Measurements from ENCODE around the gene LRRC49.

LRRC49 gene

GRCh38 chr15:70876683-70877082 is 15.9 kb upstream of the LRRC49 start:
- no peak overlapping the region for H3K27ac Mint-ChIP-seq
- H3K36me3 Mint-ChIP-seq (ENCODE audit: low read depth): no peaks in the 10 kb centered on the region
- H3K9me3 Mint-ChIP-seq: no peaks in the 10 kb centered on the region
- DNase-seq (ENCODE audit: low spot score): no peak
- peaks cover 18% of the 10 kb centered on the region for H3K27me3 Mint-ChIP-seq (ENCODE audit: low read depth)
- H3K4me1 Mint-ChIP-seq (ENCODE audit: low read depth): no peaks in the 10 kb centered on the region
- H3K4me3 Mint-ChIP-seq: no peak overlapping the region

GRCh38 chr15:70879401-70879800 is 13.2 kb upstream of the LRRC49 start:
- Mint-ChIP-seq H3K9me3 (no peaks in the 10 kb centered on the region), H3K27me3 (ENCODE audit: low read depth) (peaks cover 25% of the 10 kb centered on the region)
- DNase-seq (ENCODE audit: low spot score): no peak

GRCh38 chr15:70880781-70881180 is 11.8 kb upstream of the LRRC49 start:
- H3K27ac Mint-ChIP-seq: no peak overlapping the region
- peaks cover 2% of the 10 kb centered on the region for H3K4me1 Mint-ChIP-seq (ENCODE audit: low read depth)
- DNase-seq (ENCODE audit: low spot score): no peak
- H3K27me3 Mint-ChIP-seq (ENCODE audit: low read depth): peaks cover 23% of the 10 kb centered on the region
- no peak overlapping the region for H3K4me3 Mint-ChIP-seq
- no peaks in the 10 kb centered on the region for H3K36me3 Mint-ChIP-seq (ENCODE audit: low read depth)
- no peaks in the 10 kb centered on the region for H3K9me3 Mint-ChIP-seq

More at GRCh38 chr15:70879401-70879800, 13.2 kb upstream of the LRRC49 start:
- H3K4me1 Mint-ChIP-seq (ENCODE audit: low read depth): peaks cover 2% of the 10 kb centered on the region
- H3K27ac Mint-ChIP-seq: no peak overlapping the region
- H3K4me3 Mint-ChIP-seq: no peak overlapping the region
- H3K36me3 Mint-ChIP-seq (ENCODE audit: low read depth): no peaks in the 10 kb centered on the region

DNA sequence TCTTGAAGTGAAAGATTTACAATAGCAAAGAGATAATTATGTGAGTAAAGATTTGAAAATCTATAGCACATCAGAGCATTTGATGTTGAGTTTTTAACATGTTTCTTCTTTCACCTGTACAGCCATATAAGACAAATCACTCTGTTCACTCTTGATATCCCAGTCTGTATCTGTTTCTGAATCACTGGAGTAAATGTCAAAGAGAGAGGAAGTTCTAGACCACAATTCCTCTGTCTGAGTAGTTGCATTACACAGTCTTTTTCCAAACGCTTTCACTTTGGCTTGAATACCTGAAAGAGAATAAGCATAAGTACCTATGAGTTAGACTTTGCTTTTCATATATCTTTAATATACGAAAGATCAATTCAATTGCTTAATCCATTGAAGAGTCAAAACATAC is 10.3 kb upstream of the LRRC49 start:
- Mint-ChIP-seq H3K9me3 (no peaks in the 10 kb centered on the region), H3K4me1 (ENCODE audit: low read depth) (peaks cover 2% of the 10 kb centered on the region), H3K27ac (no peak overlapping the region), H3K36me3 (ENCODE audit: low read depth) (no peaks in the 10 kb centered on the region), H3K27me3 (ENCODE audit: low read depth) (peaks cover 20% of the 10 kb centered on the region), H3K4me3 (no peak overlapping the region)
- DNase-seq (ENCODE audit: low spot score): no peak

DNA sequence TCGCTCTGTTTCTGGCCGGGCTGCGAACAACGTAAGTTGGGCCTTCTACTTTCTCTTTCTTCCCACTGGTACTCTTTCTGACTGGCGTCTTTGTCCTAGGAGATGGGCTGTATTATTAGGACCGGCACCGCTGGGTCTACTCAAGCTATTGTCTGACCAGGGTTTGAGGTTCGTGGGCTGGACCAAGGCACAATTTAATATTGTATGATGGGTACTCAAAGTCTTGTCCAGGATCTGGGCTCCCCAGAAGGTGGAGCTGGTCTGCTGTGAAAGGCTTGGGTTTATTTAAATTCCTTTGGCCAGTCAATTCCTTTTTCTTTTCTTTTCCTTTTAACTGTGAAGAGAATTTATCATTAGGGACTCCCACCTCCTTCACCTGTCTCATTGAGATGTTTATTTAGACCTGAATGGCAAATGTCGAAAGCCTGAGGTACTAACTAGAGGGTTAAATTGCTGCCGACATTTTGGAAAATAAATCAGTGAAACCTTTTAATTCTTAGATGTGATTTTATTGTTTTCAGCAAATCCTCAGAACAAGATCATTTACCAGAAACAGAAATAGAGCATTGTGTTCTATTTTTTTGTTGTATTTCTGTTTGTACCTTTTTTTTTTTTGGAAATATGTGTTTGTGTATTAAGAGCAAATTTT is 410 bp downstream of the LRRC49 start:
- no peak for DNase-seq (ENCODE audit: low spot score)
- peaks cover 9% of the 10 kb centered on the region for H3K4me1 Mint-ChIP-seq (ENCODE audit: low read depth)
- peaks cover 56% of the 10 kb centered on the region for H3K27me3 Mint-ChIP-seq (ENCODE audit: low read depth)
- no peaks in the 10 kb centered on the region for H3K36me3 Mint-ChIP-seq (ENCODE audit: low read depth)
- H3K4me3 Mint-ChIP-seq: peak overlapping the region; percentile 87
- no peak overlapping the region for H3K27ac Mint-ChIP-seq
- H3K9me3 Mint-ChIP-seq: no peaks in the 10 kb centered on the region

DNA sequence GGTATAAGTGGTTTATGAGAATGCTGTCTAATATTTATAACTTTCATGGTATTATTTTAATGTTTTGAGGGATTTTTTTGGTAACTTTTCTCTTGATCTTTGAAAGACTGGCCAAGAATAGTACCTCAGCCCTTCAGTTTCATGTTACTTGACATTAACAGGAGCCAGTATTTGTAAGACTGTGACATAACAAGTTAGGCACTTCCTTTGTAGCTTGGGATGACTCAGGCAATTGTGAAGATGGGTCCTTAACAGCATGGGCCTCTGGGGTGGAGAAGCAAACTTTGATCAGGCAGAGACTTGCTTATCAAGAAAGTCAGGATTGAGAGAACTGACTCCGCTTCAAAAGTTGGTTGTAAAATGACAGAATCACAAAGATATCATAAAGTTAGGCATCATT is 9.5 kb downstream of the LRRC49 start:
- H3K9me3 Mint-ChIP-seq: no peaks in the 10 kb centered on the region
- DNase-seq (ENCODE audit: low spot score): no peak
- H3K27ac Mint-ChIP-seq: no peak overlapping the region
- H3K4me1 Mint-ChIP-seq (ENCODE audit: low read depth): no peaks in the 10 kb centered on the region
- peaks cover 15% of the 10 kb centered on the region for H3K27me3 Mint-ChIP-seq (ENCODE audit: low read depth)
- no peaks in the 10 kb centered on the region for H3K36me3 Mint-ChIP-seq (ENCODE audit: low read depth)
- H3K4me3 Mint-ChIP-seq: no peak overlapping the region

DNA sequence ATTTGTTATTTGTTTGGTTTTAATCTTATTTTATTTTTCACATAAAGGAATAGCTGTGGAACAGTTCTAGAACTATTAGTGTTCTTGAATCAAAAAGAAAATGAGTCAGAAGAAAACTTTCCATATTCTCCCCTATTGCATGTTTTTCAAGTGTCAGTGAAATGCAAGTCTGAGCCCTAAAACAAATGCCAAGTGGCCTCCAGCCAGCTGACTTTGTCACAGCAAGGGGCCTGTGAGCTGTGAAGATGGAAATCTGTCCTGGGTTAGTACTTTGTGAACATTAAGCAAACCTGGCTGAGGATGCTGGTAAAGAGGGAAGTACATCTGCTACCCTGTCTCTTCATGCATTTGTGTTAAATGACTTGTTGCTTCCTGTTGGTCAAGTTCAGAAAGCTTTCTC is 14.2 kb downstream of the LRRC49 start:
- Mint-ChIP-seq H3K27ac (no peak overlapping the region), H3K36me3 (ENCODE audit: low read depth) (no peaks in the 10 kb centered on the region), H3K9me3 (peaks cover 7% of the 10 kb centered on the region), H3K4me3 (no peak overlapping the region), H3K4me1 (ENCODE audit: low read depth) (no peaks in the 10 kb centered on the region), H3K27me3 (ENCODE audit: low read depth) (peaks cover 6% of the 10 kb centered on the region)
- DNase-seq (ENCODE audit: low spot score): no peak

- no peak overlapping the region for H3K4me3 Mint-ChIP-seq
- no peak for DNase-seq (ENCODE audit: low spot score)
- H3K27me3 Mint-ChIP-seq (ENCODE audit: low read depth): peaks cover 3% of the 10 kb centered on the region
- peaks cover 7% of the 10 kb centered on the region for H3K9me3 Mint-ChIP-seq
- no peaks in the 10 kb centered on the region for H3K36me3 Mint-ChIP-seq (ENCODE audit: low read depth)
- no peaks in the 10 kb centered on the region for H3K4me1 Mint-ChIP-seq (ENCODE audit: low read depth)
- no peak overlapping the region for H3K27ac Mint-ChIP-seq
Observed at GRCh38 chr15:70907784-70908471, 15.3 kb downstream of the LRRC49 start.

DNA sequence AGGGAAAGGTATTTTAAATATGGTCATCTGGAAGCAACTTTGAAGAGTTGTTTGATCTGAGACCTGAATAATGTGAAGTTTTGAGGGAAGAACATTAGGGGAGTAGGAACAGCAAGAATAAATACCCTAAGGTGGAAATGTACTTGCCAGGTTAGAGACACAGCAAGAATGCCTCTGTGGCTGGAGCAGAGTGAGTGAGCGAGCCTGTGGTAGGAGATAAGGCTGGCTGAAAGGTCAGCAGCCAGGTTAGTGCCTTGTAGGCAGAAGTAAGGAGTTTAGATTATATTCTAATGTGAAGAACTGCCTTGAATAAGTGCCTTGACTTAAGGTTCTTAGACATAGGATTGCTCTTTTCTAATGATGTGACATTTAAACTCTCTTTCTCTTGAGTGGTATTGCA is 18.3 kb downstream of the LRRC49 start:
- Mint-ChIP-seq H3K4me3 (no peak overlapping the region), H3K27me3 (ENCODE audit: low read depth) (peaks cover 9% of the 10 kb centered on the region), H3K4me1 (ENCODE audit: low read depth) (no peaks in the 10 kb centered on the region), H3K36me3 (ENCODE audit: low read depth) (no peaks in the 10 kb centered on the region), H3K9me3 (peaks cover 7% of the 10 kb centered on the region), H3K27ac (no peak overlapping the region)
- no peak for DNase-seq (ENCODE audit: low spot score)

DNA sequence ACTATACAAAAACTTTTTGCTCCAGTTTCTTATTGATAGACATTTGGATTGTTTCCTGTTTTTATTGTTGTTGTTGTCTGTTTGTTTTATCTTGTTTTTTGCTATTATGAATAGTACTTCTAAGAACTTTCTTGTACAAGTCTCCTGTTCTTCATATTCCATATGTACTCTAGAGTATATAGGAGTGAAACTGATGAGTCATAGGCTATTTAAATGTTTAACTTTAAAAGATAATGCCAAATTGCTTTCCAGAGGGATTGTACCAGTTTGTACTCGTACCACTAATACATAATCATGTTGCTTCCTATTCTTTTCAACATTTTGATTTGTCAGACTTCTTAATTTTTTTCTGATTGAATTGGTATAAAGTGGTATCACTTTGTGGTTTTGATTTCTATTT is 19.6 kb downstream of the LRRC49 start:
- Mint-ChIP-seq H3K4me3 (no peak overlapping the region), H3K27ac (no peak overlapping the region), H3K36me3 (ENCODE audit: low read depth) (no peaks in the 10 kb centered on the region), H3K27me3 (ENCODE audit: low read depth) (peaks cover 9% of the 10 kb centered on the region), H3K9me3 (peaks cover 7% of the 10 kb centered on the region), H3K4me1 (ENCODE audit: low read depth) (no peaks in the 10 kb centered on the region)
- no peak for DNase-seq (ENCODE audit: low spot score)

DNA sequence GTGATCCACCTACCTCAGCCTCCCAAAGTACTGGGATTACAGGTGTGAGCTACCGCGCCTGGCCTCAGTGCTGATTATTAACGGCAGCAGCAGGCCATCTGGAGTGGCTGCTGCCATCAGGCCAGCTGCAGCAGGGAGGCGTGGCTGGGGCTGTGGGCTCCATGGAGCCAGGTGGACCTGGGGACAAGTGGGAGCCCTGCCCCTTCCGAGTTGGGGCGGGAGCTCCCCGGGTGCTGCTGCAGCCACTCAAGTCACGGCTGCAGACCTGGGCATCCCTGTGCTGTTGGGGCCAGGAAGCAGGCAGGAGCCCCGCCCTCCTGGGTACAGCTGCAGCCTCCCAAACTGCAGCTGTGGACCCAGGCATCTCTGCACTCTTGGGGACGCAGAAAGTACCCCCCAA is 23.9 kb downstream of the LRRC49 start:
- Mint-ChIP-seq H3K27ac (no peak overlapping the region), H3K27me3 (ENCODE audit: low read depth) (peaks cover 6% of the 10 kb centered on the region), H3K9me3 (no peaks in the 10 kb centered on the region), H3K4me3 (no peak overlapping the region), H3K4me1 (ENCODE audit: low read depth) (no peaks in the 10 kb centered on the region), H3K36me3 (ENCODE audit: low read depth) (no peaks in the 10 kb centered on the region)
- DNase-seq (ENCODE audit: low spot score): no peak

GRCh38 chr15:70917955-70918354 is 25.3 kb downstream of the LRRC49 start:
- H3K4me1 Mint-ChIP-seq (ENCODE audit: low read depth): no peaks in the 10 kb centered on the region
- H3K9me3 Mint-ChIP-seq: no peaks in the 10 kb centered on the region
- no peak overlapping the region for H3K27ac Mint-ChIP-seq
- H3K27me3 Mint-ChIP-seq (ENCODE audit: low read depth): peaks cover 9% of the 10 kb centered on the region
- no peaks in the 10 kb centered on the region for H3K36me3 Mint-ChIP-seq (ENCODE audit: low read depth)
- no peak for DNase-seq (ENCODE audit: low spot score)
- no peak overlapping the region for H3K4me3 Mint-ChIP-seq

GRCh38 chr15:70920981-70921696 is 28.5 kb downstream of the LRRC49 start:
- Mint-ChIP-seq H3K4me3 (no peak overlapping the region), H3K27me3 (ENCODE audit: low read depth) (peaks cover 16% of the 10 kb centered on the region), H3K9me3 (no peaks in the 10 kb centered on the region), H3K36me3 (ENCODE audit: low read depth) (no peaks in the 10 kb centered on the region), H3K4me1 (ENCODE audit: low read depth) (no peaks in the 10 kb centered on the region), H3K27ac (no peak overlapping the region)
- no peak for DNase-seq (ENCODE audit: low spot score)

DNA sequence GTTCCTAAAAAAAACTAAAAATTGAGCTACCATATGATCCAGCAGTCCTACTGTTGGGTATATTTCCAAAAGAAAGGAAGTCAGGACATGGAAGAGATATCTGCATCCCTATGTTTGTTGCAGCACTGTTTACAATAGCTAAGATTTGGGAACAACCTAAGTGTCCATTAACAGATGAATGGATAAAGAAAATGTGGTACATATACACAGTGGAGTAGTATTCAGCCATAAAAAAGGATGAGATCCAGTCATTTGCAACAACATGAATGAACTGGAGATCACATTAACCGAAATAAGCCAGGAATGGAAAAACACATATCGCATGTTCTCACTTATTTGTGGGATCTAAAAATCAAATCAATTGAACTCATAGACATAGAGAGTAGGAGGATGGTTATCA is 29.5 kb downstream of the LRRC49 start:
- no peak overlapping the region for H3K4me3 Mint-ChIP-seq
- H3K27me3 Mint-ChIP-seq (ENCODE audit: low read depth): peaks cover 20% of the 10 kb centered on the region
- H3K27ac Mint-ChIP-seq: no peak overlapping the region
- no peaks in the 10 kb centered on the region for H3K36me3 Mint-ChIP-seq (ENCODE audit: low read depth)
- H3K4me1 Mint-ChIP-seq (ENCODE audit: low read depth): peaks cover 6% of the 10 kb centered on the region
- DNase-seq (ENCODE audit: low spot score): no peak
- no peaks in the 10 kb centered on the region for H3K9me3 Mint-ChIP-seq
